Tibial nerve (tissue), 4 donors: ENCODE measurements around the gene GUCD1. TPM values are rescaled to one million over a fixed set of nuclear protein-coding genes. Genes with fewer than 3 reads are reported as not detected.

Experiments
- DNase-seq, 2 donors: peaks; one replicate each; pipeline ENCODE4 v3.0.0-alpha.2; 2019; ENCODE audit warnings: low spot score in 2 of 2
- H3K27ac ChIP-seq, 4 donors: fragments of 200-600 bp; sonication (generic) in 3 of 4; one replicate each; pipeline ENCODE4 v1.5.1; 2017 to 2019; ENCODE audit warnings: mild to moderate bottlenecking in 1 of 4
- H3K27me3 ChIP-seq, 2 donors: fragments of 200-600 bp; sonication (generic) in 1 of 2; one replicate each; pipeline versions ENCODE4 v1.5.1 to v1.6.0; 2017 to 2019
- H3K36me3 ChIP-seq, 3 donors: fragments of 200-600 bp; sonication (generic); one replicate each; pipeline ENCODE4 v1.5.1; 2018 to 2019
- H3K4me1 ChIP-seq, 4 donors: fragments of 200-600 bp; sonication (generic) in 3 of 4; one replicate each; pipeline ENCODE4 v1.5.1; 2017 to 2019
- H3K4me3 ChIP-seq, 4 donors: fragments of 200-600 bp; sonication (generic) in 3 of 4; one replicate each; pipeline ENCODE4 v1.5.1; 2017 to 2019; ENCODE audit warnings: mild to moderate bottlenecking in 1 of 4, moderate library complexity in 1 of 4
- H3K9me3 ChIP-seq, 4 donors: fragments of 200-600 bp; sonication (generic) in 3 of 4; one replicate each; pipeline ENCODE4 v1.5.1; 2017 to 2019
- CTCF ChIP-seq, 5 experiments: fragments of 200-600 bp in 3 of 5; fragments of 450-650 bp in 2 of 5; sonication (generic) in 3 of 5; IDR thresholded peaks; one replicate each; pipeline ENCODE4 v1.5.1; 2016 to 2019; ENCODE audit warnings: antibody characterized with exemption in 5 of 5, mild to moderate bottlenecking in 3 of 5, moderate library complexity in 2 of 5
- EP300 ChIP-seq, 2 donors: sonication (generic); formaldehyde crosslinking; IDR thresholded peaks; one replicate each; pipeline ENCODE4 v1.6.1; 2017; ENCODE audit warnings: antibody characterized with exemption in 2 of 2, mild to moderate bottlenecking in 1 of 2
- POLR2A ChIP-seq, 2 donors: fragments of 450-650 bp; IDR thresholded peaks; one replicate each; pipeline ENCODE4 v1.6.1; 2017; ENCODE audit warnings: antibody characterized with exemption in 2 of 2, mild to moderate bottlenecking in 2 of 2, moderate library complexity in 2 of 2
- WGBS, 2 donors: methylation state at CpG; one replicate each; pipeline ENCODE4 v1.1.5; 2018; 5-methylcytosine and 5-hydroxymethylcytosine counted together
- total RNA-seq, 4 donors: library from RNA; depleted of rRNA; stranded (reverse); fragments of >200 nt; gene quantifications; one replicate each; pipeline ENCODE4 v1.1.0, GENCODE V29; 2016

GUCD1 gene
- total RNA-seq, 4 donors from 2014 or later, result 74.1 to 87.9 (median 84.6) TPM

GRCh38 chr22:24502034-24502433 is 52.9 kb downstream of the GUCD1 start:
- H3K27ac ChIP-seq, result no peak overlapping the region
- 66 to 69% methylated on average over 7 of the region's 7 CpGs for WGBS, 2 donors
- no peak overlapping the region for H3K4me3 ChIP-seq
- H3K27me3 ChIP-seq, result no peaks in the 10 kb centered on the region
- peaks cover 0 to 17% (median 2%) of the 10 kb centered on the region in 4 donors for H3K4me1 ChIP-seq
- no peaks in the 10 kb centered on the region for H3K9me3 ChIP-seq
- DNase-seq, result no peak
- H3K36me3 ChIP-seq, result no peaks in the 10 kb centered on the region
- TF ChIP-seq POLR2A (IDR thresholded peaks at IDR 0.05) (no peak), CTCF (IDR thresholded peaks at IDR 0.05) (no peak), EP300 (IDR thresholded peaks at IDR 0.05) (no peak)

GRCh38 chr22:24501301-24502005 is 53.5 kb downstream of the GUCD1 start:
- Histone ChIP-seq H3K36me3 (no peaks in the 10 kb centered on the region), H3K9me3 (no peaks in the 10 kb centered on the region), H3K4me1 (peaks cover 0 to 11% (median 0%) of the 10 kb centered on the region in 4 donors), H3K4me3 (no peak overlapping the region), H3K27ac (no peak overlapping the region), H3K27me3 (no peaks in the 10 kb centered on the region)
- no peak for TF ChIP-seq EP300 (IDR thresholded peaks at IDR 0.05)
- no peak for TF ChIP-seq CTCF (IDR thresholded peaks at IDR 0.05)
- TF ChIP-seq POLR2A (IDR thresholded peaks at IDR 0.05), result no peak
- WGBS, 2 donors, result 75 to 77% methylated on average over 8 of the region's 8 CpGs
- no peak for DNase-seq

- Histone ChIP-seq H3K27me3 (peaks cover 0 to 4% of the 10 kb centered on the region in 2 donors), H3K27ac (no peak overlapping the region), H3K4me1 (peaks cover 0 to 3% (median 0%) of the 10 kb centered on the region in 4 donors), H3K9me3 (no peaks in the 10 kb centered on the region), H3K4me3 (no peak overlapping the region), H3K36me3 (no peaks in the 10 kb centered on the region)
- TF ChIP-seq POLR2A (IDR thresholded peaks at IDR 0.05) (no peak), EP300 (IDR thresholded peaks at IDR 0.05) (no peak), CTCF (IDR thresholded peaks at IDR 0.05) (no peak)
- WGBS, 2 donors, result 60 to 72% methylated on average over 16 of the region's 16 CpGs
- no peak for DNase-seq
Observed at GRCh38 chr22:24500277-24500820, 54.6 kb downstream of the GUCD1 start.

- WGBS, 2 donors, result 80 to 87% methylated on average over 10 of the region's 10 CpGs
- TF ChIP-seq EP300 (IDR thresholded peaks at IDR 0.05), result no peak
- no peak for TF ChIP-seq CTCF (IDR thresholded peaks at IDR 0.05)
- TF ChIP-seq POLR2A (IDR thresholded peaks at IDR 0.05), result no peak
- no peak overlapping the region for H3K4me3 ChIP-seq
- no peaks in the 10 kb centered on the region for H3K36me3 ChIP-seq
- H3K27ac ChIP-seq, result no peak overlapping the region
- DNase-seq, result no peak
- no peaks in the 10 kb centered on the region for H3K9me3 ChIP-seq
- H3K27me3 ChIP-seq, result peaks cover 0 to 9% of the 10 kb centered on the region in 2 donors
- H3K4me1 ChIP-seq, result peaks cover 0 to 4% (median 0%) of the 10 kb centered on the region in 4 donors
Observed at GRCh38 chr22:24499706-24500276, 55.1 kb downstream of the GUCD1 start.

GRCh38 chr22:24498824-24499223 is 56.1 kb downstream of the GUCD1 start:
- Histone ChIP-seq H3K4me3 (no peak overlapping the region), H3K36me3 (no peaks in the 10 kb centered on the region), H3K4me1 (peaks cover 0 to 12% (median 0%) of the 10 kb centered on the region in 4 donors), H3K27me3 (peaks cover 0 to 19% of the 10 kb centered on the region in 2 donors), H3K9me3 (no peaks in the 10 kb centered on the region), H3K27ac (no peak overlapping the region)
- TF ChIP-seq POLR2A (IDR thresholded peaks at IDR 0.05), result no peak
- TF ChIP-seq EP300 (IDR thresholded peaks at IDR 0.05), result no peak
- no peak for TF ChIP-seq CTCF (IDR thresholded peaks at IDR 0.05)
- WGBS, 2 donors, result 81 to 87% methylated on average over 11 of the region's 11 CpGs
- DNase-seq, result no peak
